Ascending aorta (tissue), 2 donors: Measurements from ENCODE around the gene TBC1D20. TPM values are rescaled to one million over a fixed set of nuclear protein-coding genes. Genes with fewer than 3 reads are reported as not detected.

Experiments used
- DNase-seq, 2 donors: peaks; one replicate each; pipeline ENCODE4 v3.0.0-alpha.2; 2019; ENCODE audit warnings: low spot score in 2 of 2
- H3K27ac ChIP-seq, 2 donors: fragments of 200-600 bp; sonication (generic); one replicate each; pipeline ENCODE4 v1.5.1; 2016 to 2017; ENCODE audit warnings: mild to moderate bottlenecking in 1 of 2
- H3K27me3 ChIP-seq: fragments of 200-600 bp; sonication (generic); one replicate; pipeline ENCODE4 v1.5.1; 2017
- H3K36me3 ChIP-seq, 2 donors: fragments of 200-600 bp; sonication (generic); one replicate each; pipeline ENCODE4 v1.5.1; 2016
- H3K4me1 ChIP-seq, 2 donors: fragments of 200-600 bp; sonication (generic); one replicate each; pipeline ENCODE4 v1.5.1; 2016 to 2017; ENCODE audit warnings: mild to moderate bottlenecking in 1 of 2
- H3K4me3 ChIP-seq, 2 donors: fragments of 200-600 bp; sonication (generic); one replicate each; pipeline ENCODE4 v1.5.1; 2016 to 2017; ENCODE audit warnings: mild to moderate bottlenecking in 1 of 2
- H3K9me3 ChIP-seq, 2 donors: fragments of 200-600 bp; sonication (generic); one replicate each; pipeline ENCODE4 v1.5.1; 2016
- CTCF ChIP-seq, 3 experiments: fragments of 200-600 bp in 2 of 3; fragments of 450-650 bp in 1 of 3; sonication (generic) in 2 of 3; IDR thresholded peaks; one replicate each; pipeline ENCODE4 v1.5.1; 2016 to 2019; ENCODE audit warnings: antibody characterized with exemption in 3 of 3, mild to moderate bottlenecking in 1 of 3, moderate library complexity in 1 of 3
- intact Hi-C: fragments of 100-400 bp; cut with DNase I; formaldehyde crosslinking; loops from one replicate; pipeline ENCODE4 v1.15.1; 2023
- total RNA-seq: library from RNA; depleted of rRNA; stranded (reverse); fragments of >200 nt; gene quantifications from one replicate; pipeline ENCODE4 v1.1.0, GENCODE V29; 2016

Gene TBC1D20
- total RNA-seq, 1 donor from 2014 or later: 32.5 TPM

- Histone ChIP-seq H3K27ac (no peak overlapping the region), H3K4me3 (no peak overlapping the region), H3K27me3 (no peaks in the 10 kb centered on the region), H3K9me3 (no peaks in the 10 kb centered on the region), H3K4me1 (no peaks in the 10 kb centered on the region), H3K36me3 (peaks cover 57 to 82% of the 10 kb centered on the region in 2 donors)
- intact Hi-C loops: no loop called here
- DNase-seq: no peak
- no peak for TF ChIP-seq CTCF (IDR thresholded peaks at IDR 0.05)
These were observed 40.9 kb upstream of the TBC1D20 start for GRCh38 chr20:503048-503737.

- no peaks in the 10 kb centered on the region for H3K4me1 ChIP-seq
- peaks cover 51 to 77% of the 10 kb centered on the region in 2 donors for H3K36me3 ChIP-seq
- H3K27me3 ChIP-seq: no peaks in the 10 kb centered on the region
- no peak for TF ChIP-seq CTCF (IDR thresholded peaks at IDR 0.05)
- no peaks in the 10 kb centered on the region for H3K9me3 ChIP-seq
- intact Hi-C loops: no loop called here
- no peak for DNase-seq
- no peak overlapping the region for H3K4me3 ChIP-seq
- no peak overlapping the region for H3K27ac ChIP-seq
These were observed 35.6 kb upstream of the TBC1D20 start for GRCh38 chr20:497979-498378.

GRCh38 chr20:496126-496696 lies 33.9 kb upstream of the TBC1D20 start:
- H3K4me1 ChIP-seq: no peaks in the 10 kb centered on the region
- no peak for DNase-seq
- intact Hi-C loops: no loop called here
- no peaks in the 10 kb centered on the region for H3K27me3 ChIP-seq
- no peak for TF ChIP-seq CTCF (IDR thresholded peaks at IDR 0.05)
- no peaks in the 10 kb centered on the region for H3K9me3 ChIP-seq
- no peak overlapping the region for H3K27ac ChIP-seq
- peaks cover 59 to 76% of the 10 kb centered on the region in 2 donors for H3K36me3 ChIP-seq
- H3K4me3 ChIP-seq: no peak overlapping the region

- Histone ChIP-seq H3K4me1 (no peaks in the 10 kb centered on the region), H3K36me3 (peaks cover 67 to 78% of the 10 kb centered on the region in 2 donors), H3K27me3 (no peaks in the 10 kb centered on the region), H3K9me3 (no peaks in the 10 kb centered on the region), H3K27ac (no peak overlapping the region), H3K4me3 (no peak overlapping the region)
- DNase-seq: no peak
- no peak for TF ChIP-seq CTCF (IDR thresholded peaks at IDR 0.05)
- intact Hi-C loops: no loop called here
These were observed 29.8 kb upstream of the TBC1D20 start for GRCh38 chr20:492159-492558.

- Histone ChIP-seq H3K27me3 (no peaks in the 10 kb centered on the region), H3K4me1 (no peaks in the 10 kb centered on the region), H3K36me3 (peaks cover 72 to 85% of the 10 kb centered on the region in 2 donors), H3K9me3 (no peaks in the 10 kb centered on the region), H3K4me3 (no peak overlapping the region), H3K27ac (no peak overlapping the region)
- no peak for TF ChIP-seq CTCF (IDR thresholded peaks at IDR 0.05)
- no peak for DNase-seq
- intact Hi-C loops: no loop called here
These were observed 25.3 kb upstream of the TBC1D20 start for GRCh38 chr20:487655-488054.
